Measurements from ENCODE around the gene CDKAL1.
"Not testable (repeated sequence)": the region's sequence is repeated elsewhere in the genome, so short reads cannot be mapped to it uniquely, and the experiment has no call there.

CDKAL1 gene

GRCh38 chr6:20877008-20877937, 343.0 kb downstream of the CDKAL1 start:
- DNase-seq: no peak

- DNase-seq: no peak
These were observed 344.9 kb downstream of the CDKAL1 start for GRCh38 chr6:20879121-20879520.

GRCh38 chr6:20879526-20879925, 345.3 kb downstream of the CDKAL1 start:
- no peak for DNase-seq

DNA sequence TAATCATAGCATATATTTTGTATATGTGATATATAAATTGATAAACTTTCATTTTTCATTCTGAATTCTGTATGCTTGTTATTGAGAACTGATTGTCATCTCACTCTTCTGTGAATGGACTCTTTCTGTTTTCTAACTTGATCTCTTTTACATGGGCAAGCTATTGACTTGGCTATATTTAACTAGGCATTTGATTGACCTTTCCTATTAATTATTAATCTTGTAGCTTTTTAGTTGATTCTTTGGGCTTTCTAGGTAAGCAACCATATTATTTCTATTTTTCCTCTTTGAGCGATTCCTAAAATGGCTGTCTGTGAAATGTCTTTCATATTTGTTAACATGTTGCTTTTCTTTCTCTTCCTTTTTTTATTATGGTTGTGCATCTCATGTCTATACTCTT, 347.1 kb downstream of the CDKAL1 start:
- no peak for DNase-seq

DNA sequence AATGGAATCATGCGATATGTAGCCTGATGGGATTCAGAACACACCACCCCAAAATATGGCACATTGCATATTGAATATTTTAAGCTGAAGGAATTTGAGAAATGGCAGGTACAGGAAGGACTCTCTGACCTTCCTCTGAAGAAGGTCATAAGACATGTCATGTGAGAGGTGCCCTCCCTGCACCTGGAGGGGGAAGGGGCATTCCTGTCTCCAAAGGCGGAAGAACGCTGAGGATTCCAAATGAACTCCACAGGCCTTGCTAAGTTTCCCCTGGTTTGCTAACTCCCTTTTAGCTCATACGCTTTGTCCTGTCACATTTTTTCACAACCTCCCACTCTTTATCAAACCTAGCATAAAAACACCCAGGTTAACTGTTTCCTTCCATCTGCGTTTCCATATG, 347.8 kb downstream of the CDKAL1 start:
- no peak for DNase-seq

GRCh38 chr6:20885076-20885475, 350.8 kb downstream of the CDKAL1 start:
- DNase-seq: no peak

DNA sequence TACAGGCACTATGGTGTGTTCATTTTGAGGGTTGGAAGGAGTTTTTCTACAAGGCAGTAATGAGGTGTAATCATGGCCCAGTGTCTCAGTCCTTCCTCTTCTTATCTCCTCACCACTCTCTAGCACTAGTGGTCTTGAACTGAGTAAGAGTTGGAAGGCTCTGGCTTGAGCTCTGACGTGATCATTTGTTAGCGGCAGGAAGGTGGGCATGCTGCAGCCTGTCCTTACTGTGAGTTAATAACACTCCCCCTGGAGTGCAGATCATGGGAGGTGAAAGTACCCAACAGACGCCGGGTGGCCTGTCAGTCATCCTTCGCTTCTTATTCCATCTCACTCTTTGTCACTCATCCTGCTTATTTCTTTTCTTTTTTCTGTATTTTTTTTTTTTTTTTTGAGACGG, 356.9 kb downstream of the CDKAL1 start:
- no peak for DNase-seq

DNA sequence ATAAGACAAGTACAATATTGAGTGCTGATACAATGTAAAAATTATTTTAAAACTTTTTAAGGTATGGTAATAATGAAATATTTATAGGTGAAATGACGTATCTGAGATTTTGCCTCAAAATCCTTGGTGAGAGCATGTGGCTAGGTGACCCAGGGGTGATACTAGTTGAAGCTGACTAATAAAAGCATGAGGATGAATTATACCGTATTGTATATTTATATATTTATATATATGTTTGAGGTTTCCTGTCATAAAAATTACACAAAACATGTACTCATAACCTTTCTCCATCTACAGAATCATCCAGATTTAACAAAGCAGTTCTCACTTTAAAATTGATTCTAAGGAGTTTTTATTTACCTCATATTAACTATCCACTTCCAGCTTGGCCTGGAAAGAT, 358.1 kb downstream of the CDKAL1 start:
- DNase-seq: no peak

DNA sequence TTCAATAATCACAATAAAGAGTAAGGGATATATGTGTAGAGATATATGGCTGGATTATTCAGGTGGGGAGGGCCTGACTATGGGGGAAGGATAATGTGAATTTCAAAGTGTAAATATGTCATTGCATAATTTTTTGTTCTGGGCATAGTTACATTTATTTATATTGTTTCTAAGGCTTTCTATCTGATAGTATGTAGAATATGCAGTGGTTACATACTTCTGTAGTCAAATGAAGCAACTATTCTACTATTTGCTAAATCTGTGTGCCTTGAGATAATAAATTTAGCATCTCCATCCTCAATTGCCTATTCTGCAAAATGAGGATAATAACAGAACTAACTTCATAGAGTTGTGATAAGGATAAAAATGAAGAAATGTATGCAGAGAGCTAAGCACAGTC, 359.2 kb downstream of the CDKAL1 start:
- DNase-seq: no peak

GRCh38 chr6:20900389-20901160, 366.3 kb downstream of the CDKAL1 start:
- DNase-seq: no peak

DNA sequence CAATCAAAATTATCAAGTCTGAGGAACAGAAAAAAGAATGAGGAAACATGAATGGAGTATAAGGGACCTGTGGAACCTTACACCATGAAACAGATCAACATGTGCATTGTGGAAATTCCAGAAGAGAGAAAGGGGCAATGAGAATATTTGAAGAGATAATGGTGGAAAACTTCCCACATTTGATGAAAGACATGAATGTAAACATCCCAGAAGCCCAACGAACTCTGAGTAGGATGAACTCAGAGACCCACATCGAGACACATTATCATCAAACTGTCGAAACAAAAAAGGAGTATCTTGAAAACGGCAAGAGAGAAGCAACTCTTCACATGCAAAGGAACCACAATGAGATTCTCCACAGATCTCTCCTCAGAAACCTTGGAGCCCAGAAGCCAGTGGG, 371.1 kb downstream of the CDKAL1 start:
- no peak for DNase-seq

GRCh38 chr6:20906945-20907344, 372.7 kb downstream of the CDKAL1 start:
- DNase-seq: no peak

GRCh38 chr6:20907486-20908071, 373.3 kb downstream of the CDKAL1 start:
- no peak for DNase-seq

GRCh38 chr6:20909621-20910020, 375.4 kb downstream of the CDKAL1 start:
- no peak for DNase-seq

GRCh38 chr6:20911712-20912111, 377.5 kb downstream of the CDKAL1 start:
- no peak for DNase-seq

DNA sequence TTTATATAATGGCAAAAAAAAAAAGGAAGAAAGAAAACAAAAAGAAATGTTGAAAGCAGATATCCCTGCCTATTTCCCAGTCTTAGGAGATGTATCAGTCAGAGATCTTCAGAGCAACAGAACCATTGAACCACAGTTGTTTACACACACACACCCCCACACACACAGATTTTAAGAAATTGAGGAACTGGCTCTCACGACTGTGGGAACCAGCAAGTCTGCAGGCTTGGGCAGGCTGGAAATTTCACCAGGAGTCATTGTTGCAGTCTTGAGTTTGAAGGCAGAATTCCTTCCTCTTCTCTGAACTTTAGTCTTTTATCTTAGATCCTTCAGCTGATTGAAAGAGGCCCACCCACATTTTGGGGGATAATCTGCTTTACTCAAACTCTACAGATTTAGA, 380.9 kb downstream of the CDKAL1 start:
- DNase-seq: no peak

DNA sequence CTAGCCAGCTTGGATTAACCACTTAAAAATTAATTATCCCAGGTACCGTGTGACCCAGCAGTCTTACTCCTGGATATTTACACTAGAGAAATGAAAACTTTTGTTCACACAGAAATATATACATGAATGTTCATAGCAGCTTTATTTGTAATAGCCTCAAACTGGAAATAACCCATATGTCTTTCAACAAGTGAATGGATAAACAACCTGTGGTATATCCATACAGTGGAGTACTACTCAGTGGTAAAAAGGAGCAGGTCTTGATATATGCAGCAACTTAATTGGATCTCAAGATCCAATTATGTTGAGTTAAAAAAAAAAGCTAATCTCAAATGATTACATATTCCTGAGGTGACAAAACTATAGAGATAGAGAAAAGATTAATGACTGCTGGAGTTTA, 381.4 kb downstream of the CDKAL1 start:
- DNase-seq: no peak

DNA sequence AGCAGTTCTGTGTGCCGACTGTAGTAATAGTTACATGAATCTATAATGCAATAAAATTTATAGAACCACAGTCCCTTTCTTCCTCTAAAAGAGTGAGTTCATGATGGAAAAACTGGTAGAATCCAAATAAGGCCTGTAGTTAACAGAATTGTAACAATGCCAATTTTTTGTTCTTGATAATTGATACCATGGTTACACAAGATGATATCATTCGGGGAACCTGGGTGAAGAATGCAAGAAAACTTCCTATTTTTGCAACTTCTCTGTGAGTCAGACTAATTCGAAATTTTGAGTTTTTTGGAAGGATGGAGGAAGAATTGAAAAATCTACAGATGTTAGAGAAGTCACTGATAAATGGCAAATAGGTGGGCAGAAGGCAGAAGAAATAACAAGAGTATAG, 381.8 kb downstream of the CDKAL1 start:
- no peak for DNase-seq

DNA sequence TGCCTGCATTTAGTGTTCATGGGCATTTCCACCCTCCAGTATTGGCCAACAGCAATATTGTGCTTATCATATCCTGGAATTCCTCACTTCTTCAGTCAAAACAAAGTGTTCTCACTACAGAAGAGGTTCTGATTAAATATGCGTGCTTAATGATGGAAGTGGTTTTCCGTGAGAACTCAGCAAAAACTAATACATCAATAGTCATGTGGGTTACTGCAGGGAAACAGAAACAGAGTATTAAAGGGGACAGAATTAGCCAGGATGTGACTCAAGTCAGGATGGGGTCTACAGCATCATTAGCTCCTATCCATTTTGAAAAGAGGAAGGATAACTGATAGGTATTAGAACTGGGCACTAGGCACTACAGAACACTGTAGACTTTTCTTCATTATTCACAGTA, 384.6 kb downstream of the CDKAL1 start:
- no peak for DNase-seq

DNA sequence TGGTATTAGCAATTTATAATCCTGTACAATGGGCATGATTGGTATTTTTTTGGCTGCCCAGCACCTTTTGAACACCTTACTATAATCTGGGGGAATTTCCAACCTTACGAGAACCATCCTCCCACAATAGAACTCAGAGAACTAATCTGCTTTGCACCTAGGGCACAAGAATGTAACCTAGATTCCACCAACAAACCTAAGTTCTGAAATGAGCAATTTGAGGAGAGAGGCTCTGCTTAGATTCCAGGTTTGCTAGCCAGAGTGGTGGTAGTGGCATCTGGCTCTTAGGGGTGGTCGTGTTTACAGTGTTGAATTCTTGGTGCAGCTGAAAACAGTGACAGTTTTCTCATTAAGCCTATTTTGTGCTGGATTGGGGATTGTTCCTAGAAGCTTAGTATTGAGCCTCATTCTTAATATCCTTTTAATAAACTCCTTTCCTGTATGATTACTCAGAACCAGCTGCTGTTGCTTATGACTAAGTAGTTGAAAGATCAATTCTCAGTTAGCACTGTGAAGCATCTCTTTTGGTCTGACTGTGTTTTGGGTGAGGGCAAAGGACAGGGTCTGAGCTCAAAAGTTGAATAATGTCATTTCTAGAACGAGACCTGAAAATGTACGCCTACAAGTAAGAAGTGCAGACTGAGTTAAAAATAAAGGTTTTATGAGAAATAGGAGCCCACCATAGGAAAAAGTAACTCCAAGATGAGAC, 385.6 kb downstream of the CDKAL1 start:
- no peak for DNase-seq

- no peak for DNase-seq
These were observed 387.3 kb downstream of the CDKAL1 start for GRCh38 chr6:20921578-20921977.

DNA sequence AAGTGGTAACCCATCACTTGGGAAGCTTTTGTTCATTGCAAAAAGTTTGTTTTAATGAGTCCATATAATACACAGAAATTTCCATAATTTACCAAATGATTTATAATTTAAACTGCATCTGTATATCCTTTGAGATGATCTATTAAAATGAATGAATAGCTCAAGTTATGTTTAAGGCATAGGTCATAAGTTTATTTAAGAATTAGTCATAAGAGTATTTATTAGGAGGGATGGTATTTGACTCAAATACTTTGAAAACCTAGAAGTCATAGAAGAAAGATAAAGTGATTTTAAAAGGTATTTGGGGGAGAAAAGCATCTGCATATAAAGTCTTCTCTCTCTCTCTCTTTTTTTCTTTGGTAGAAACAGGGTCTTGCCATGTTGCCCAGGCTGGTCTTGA, 388.5 kb downstream of the CDKAL1 start:
- no peak for DNase-seq

DNA sequence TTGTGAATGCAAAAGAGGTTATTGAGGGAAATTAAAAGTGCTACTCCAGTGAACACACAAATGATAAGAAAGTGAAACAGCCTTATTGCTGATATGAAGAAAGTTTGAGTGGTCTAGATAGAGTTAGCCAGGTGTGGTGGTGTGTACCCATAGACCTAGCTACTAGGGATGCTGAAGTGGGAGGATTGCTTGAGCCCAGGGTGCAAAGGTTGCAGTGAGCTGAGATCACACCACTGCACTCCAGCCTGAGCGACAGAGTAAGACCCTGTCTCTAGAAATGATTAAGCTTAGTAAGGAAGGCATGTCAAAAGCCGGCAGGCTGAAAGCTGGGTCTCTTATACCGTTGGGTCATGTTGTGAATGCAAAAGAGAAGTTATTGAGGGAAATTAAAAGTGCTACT, 389.8 kb downstream of the CDKAL1 start:
- DNase-seq: not testable (repeated sequence)

Data from right kidney (tissue), 1 donor.